COLO829 (cell line): ENCODE data around the gene PTPRT.
A peak's percentile ranks its signal among the peaks of the same experiment; 100 is the strongest.

Experiments
- DNase-seq: peaks from one replicate; pipeline ENCODE4 v3.0.0; 2012; ENCODE audit warnings: low spot score

PTPRT gene

DNA sequence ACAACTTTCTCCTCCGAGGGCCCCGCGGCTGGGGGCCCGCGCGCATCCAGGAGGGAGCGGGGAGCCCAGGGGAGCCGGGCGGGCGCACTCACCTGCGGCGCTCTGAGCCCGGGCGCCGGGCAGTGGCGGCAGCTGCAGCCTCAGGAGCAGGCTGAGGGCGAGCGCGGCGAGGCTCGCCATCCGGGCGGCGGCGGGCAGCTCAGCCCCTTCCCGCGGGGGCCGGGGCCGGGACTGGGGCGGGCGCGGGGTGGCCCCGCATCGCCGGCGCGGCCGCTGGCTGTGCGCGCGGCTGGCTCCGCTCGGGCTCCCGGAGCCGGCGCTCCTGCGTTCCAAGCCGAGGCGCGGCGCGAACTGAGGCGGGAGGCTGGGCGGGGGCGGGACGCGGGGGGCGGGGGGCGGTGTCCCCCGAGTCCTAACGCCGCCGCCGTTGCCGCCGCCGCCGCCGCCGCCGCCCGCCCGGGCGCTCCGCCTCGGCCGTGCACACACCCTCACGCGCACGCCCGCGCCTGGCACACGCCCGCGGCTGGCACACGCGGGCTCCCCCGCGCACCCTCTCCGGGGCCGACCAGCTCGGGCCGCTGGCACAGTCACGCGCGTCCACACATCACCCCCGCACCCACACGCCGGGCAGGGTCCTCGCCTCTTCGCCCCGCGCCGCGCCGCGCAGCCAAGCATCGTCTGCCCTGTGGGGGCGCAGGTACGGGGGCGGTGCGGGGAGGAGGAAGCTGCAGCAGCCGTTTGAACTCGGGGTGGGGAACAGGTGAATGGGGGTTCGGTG is at the start of gene PTPRT:
TSS of gene PTPRT (minus strand) at position 353 of the 778 bp plus-strand sequence. CDS start at position 180, 173 bp downstream.
- DNase-seq, result no peak

- no peak for DNase-seq
Measured at GRCh38 chr20:43238833-43239232, 49.1 kb upstream of the PTPRT start.

- no peak for DNase-seq
Measured at GRCh38 chr20:43238266-43238665, 48.6 kb upstream of the PTPRT start.

DNA sequence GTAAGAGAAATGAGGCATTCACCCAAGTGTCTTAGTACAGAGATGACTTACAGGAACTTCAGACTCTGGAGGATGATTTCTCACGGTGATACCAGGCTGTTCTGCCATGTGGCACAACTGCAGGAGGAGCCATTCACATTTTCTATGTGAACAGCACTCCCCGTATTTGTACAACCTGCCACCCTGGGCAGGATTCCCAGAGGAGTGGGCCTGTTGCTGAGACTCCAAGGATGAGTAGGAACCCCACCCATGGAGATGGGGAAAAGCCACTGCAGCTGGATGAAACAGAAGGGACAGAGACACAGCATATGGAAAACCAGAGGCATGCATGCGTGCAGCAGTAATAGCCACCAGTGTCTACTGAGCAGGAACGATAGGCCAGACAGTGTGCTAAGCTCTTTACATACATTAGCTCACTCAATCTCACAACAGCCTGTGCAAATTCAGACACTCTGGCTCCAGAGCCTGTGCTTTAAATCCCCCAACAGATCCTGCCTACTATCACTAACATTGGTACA is 48.0 kb upstream of the PTPRT start:
- no peak for DNase-seq

- DNase-seq, result no peak
Measured at GRCh38 chr20:43235998-43236397, 46.3 kb upstream of the PTPRT start.

DNA sequence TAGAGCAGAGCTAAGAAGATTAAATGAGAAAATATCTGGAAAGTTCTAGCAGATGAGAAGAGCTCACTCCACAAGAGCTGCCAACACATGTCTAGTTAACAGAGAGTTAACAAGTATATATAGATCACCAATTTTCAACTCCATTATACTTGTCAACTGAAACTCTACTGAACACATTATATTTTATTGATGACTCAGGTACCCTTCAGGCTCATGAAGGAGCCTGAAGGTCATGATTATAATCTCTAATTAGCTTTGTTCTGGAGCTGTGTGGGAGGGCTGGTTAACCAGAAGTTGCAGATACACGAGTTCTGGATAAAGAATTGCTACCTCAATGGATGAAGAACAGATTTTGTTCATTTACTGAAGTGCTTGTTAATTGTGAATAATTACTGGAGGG is 42.1 kb upstream of the PTPRT start:
- DNase-seq, result no peak

- DNase-seq, result no peak
Measured at GRCh38 chr20:43229696-43230095, 40.0 kb upstream of the PTPRT start.

DNA sequence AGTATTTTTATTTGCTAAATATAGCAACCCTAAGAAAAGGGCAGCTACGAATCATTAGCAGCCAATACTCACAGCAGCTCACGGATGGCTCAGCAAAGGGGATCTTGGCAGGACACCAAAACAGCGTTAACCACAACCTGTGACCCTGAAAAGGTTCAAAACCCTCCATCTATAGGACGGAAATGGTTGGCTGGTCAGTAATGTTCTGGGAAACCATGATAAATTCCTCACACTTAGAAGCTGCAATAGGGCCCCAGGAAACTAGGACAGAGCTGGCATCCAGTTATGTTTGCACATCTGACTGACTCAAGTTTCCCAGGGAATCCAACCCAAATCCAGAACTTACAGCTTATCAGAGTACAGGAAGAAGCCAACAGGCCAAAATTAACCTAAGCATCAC is 30.9 kb upstream of the PTPRT start:
- no peak for DNase-seq

DNA sequence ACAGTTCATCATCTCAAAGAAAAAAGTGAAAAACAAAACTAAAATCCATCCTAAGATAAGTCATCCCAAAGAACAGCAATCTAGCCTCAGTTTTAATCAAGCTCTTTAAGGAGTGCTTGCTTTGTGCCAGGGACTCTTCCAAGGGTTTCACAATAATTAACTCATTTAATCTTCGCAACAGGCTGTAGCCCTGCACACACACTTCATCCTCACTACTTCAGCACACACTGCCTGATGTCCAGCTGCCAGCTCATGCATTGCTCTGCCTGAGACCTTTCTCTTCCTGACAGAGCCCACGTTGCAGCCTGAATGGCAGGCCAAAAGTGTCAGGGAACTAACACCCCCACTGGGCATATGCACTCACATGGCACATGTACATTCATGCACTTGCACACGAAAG is 21.2 kb upstream of the PTPRT start:
- no peak for DNase-seq

DNA sequence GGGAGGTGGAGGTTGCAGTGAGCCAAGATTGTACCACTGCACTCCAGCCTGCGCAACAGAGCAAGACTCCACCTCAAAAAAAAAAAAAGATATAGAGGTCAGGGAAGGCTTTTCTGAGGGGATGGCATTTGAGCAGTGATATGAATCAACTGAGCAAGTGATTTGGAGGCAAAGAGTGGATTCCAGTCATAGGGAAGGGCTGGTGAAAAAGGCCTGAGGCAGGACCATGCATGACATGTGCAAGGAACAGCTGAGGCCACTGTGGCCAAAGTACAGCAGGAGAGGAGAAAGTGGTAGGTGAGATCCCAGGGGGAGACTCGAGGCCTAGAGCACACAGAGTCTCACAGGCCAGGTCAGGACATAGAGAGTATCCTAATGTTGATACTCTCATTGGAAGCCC is 20.1 kb upstream of the PTPRT start:
- DNase-seq, result no peak

DNA sequence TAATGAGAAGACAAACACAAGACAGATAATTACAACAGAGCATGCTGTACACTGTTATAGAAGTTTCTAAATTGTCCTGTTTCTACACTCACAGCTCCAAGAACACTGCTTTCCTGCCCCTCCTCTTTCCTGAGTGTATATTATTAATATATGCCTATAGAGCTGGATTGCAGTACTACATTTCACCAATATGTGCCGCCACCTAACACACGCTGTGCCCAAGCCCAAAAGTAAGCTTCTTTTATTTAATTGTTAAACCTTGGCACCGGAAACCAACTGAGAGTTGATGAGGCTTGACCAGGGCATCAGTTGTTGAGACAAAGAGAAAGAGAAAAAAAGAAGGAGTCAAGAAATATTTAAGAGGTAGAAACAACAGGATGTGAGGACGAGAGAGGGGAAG is 16.0 kb upstream of the PTPRT start:
- DNase-seq, result no peak

GRCh38 chr20:43202100-43202499 is 12.4 kb upstream of the PTPRT start:
- no peak for DNase-seq

DNA sequence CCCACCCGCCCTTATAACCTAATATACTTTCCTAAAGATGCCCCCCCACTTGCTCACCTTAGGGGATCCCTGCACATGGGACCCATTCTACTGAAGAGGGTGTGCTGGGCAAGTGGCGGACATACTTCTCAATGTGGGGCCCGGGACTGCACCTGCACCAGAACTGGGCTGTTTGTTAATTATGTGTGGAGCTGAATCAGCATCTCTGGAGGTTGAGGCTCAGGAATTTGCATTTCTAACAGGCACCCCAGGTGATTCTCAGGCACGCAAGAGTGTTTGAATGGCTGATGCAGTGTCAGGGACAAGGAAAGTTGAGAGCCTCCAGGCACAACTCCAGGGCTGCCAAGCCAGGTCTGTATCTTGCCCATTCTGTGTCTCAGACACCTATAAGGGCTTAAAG is 8.9 kb upstream of the PTPRT start:
- no peak for DNase-seq

GRCh38 chr20:43196243-43196642 is 6.5 kb upstream of the PTPRT start:
- no peak for DNase-seq

DNA sequence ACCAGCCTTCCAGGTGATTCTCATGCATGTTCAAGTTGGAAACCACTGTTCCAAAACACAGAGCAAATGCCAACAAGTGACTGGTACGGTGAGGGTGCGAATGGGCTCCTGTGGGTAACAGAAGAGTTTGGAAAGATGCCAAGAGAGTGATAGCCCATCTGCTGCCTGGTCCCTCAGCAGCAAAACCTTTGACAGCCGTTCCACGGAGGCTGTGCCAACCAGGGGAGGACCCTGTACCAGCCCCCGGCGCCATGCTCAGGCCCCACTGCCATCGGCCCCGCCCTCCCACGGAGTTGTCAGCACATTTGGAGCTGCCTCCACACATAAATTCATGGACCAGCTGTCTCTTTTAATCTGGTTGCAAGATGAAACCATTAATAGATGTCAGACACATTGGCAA is 4.4 kb upstream of the PTPRT start:
- no peak for DNase-seq

GRCh38 chr20:43193443-43193842 is 3.7 kb upstream of the PTPRT start:
- DNase-seq, result no peak

- DNase-seq, result peak; percentile 29
Measured at GRCh38 chr20:43191946-43192863, 2.5 kb upstream of the PTPRT start.

DNA sequence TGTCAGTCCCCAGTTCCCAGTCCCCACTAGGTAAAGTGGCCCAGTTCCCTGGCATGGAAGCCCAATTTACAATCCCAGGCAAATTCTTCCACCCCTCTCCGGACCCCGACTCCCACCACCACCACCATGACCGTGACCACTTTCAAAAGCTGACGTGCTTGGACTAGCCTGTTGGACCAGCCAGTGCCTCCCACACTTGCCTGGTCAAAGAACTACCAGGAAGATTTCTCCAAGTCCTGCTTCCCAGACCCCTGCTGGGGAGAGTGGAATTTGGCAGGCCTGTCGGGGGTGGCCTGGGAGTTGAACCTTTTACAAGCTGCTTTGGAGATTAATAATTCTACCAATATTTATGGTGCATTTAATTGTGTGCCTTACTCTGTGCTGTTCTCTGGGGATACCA is 1.4 kb upstream of the PTPRT start:
- DNase-seq, result no peak

GRCh38 chr20:43190332-43190953 is 737 bp upstream of the PTPRT start:
- DNase-seq, result no peak

GRCh38 chr20:43188861-43189553 is 699 bp downstream of the PTPRT start:
- no peak for DNase-seq

- DNase-seq, result no peak
Measured at GRCh38 chr20:43188234-43188653, 1.5 kb downstream of the PTPRT start.
